Activated naive CD8-positive, alpha-beta T cell treated with anti-CD3 and anti-CD28 coated beads, Interleukin-2, amount 50 U/mL, for 24 hours (primary cell): ENCODE results near the gene TCN1.
"Not testable (repeated sequence)": the region's sequence is repeated elsewhere in the genome, so short reads cannot be mapped to it uniquely, and the experiment has no call there.

Experiments
- ATAC-seq: fragments of 150-1000 bp; cut with Tn5 transposase; one replicate; pipeline ENCODE4 v1.10.0; 2021
- DNase-seq: peaks from one replicate; pipeline ENCODE4 v3.0.0; 2021
- H3K27ac Mint-ChIP-seq: one replicate; pipeline ENCODE4 v1.8.0; 2021; ENCODE audit warnings: mild to moderate bottlenecking, mixed read lengths
- H3K27me3 Mint-ChIP-seq: one replicate; pipeline ENCODE4 v1.8.0; 2021; ENCODE audit warnings: mixed read lengths
- H3K36me3 Mint-ChIP-seq: one replicate; pipeline ENCODE4 v1.8.0; 2021; ENCODE audit warnings: low read depth, mixed read lengths
- H3K4me1 Mint-ChIP-seq: one replicate; pipeline ENCODE4 v1.8.0; 2021; ENCODE audit warnings: mixed read lengths
- H3K4me3 Mint-ChIP-seq: one replicate; pipeline ENCODE4 v1.8.0; 2021; ENCODE audit warnings: mild to moderate bottlenecking, moderate library complexity, mixed read lengths
- H3K9me3 Mint-ChIP-seq: one replicate; pipeline ENCODE4 v1.8.0; 2021; ENCODE audit warnings: mixed read lengths

The TCN1 gene

DNA sequence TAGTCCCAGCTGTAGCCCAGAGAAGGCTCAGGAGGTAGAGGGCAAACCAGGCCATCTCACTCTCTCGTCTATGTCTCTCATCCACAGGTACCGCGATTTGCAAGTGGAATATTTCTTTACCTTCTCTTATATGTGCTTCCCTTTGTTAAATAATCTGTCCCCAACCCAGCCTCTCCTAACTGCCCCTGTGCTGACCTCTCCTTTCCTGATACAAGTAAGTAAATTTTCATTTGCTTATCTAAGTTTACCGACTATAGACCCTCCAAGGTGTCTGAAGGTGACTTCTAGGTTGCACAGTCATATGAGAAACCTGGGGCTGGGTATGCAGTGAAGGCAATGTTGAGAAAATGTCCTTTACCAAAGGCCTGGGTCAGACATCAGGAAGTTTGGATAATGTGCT, 20.9 kb downstream of the TCN1 start, which contains the start of gene CBLIF:
TSS of gene CBLIF (minus strand) at position 101 of the 400 bp plus-strand sequence. CDS start at position 55, 46 bp downstream.
- ATAC-seq (no peak), DNase-seq (no peak)
- Mint-ChIP-seq H3K27ac (no peak within 1 kb of the TSS), H3K4me1 (no peaks in the 10 kb centered on the region), H3K27me3 (peaks cover 5% of the 10 kb centered on the region), H3K36me3 (no peaks in the 10 kb centered on the region), H3K4me3 (no peak within 1 kb of the TSS), H3K9me3 (no peaks in the 10 kb centered on the region)

DNA sequence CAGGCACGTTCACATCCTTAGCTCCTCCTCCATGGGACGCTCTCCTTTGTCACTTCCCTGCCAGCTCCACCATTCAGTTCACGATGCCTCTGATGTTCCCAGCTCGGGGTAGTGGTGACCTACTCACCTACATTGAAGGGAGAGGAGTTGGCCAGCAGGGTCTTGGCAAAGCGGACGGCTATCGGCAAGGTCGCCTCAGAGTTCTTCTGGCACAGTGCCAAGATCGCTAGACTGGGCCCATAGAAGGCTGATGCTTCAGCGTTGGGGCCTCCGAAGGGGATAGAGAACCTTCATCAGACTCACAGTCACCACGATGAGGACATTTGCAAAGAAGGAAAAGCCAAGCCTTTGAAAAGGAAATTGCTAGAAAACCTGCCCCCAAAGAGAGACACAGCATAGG, 24.0 kb downstream of the TCN1 start:
- no peaks in the 10 kb centered on the region for H3K4me1 Mint-ChIP-seq
- H3K4me3 Mint-ChIP-seq = no peak overlapping the region
- H3K27me3 Mint-ChIP-seq = peaks cover 5% of the 10 kb centered on the region
- no peak for DNase-seq
- H3K36me3 Mint-ChIP-seq = no peaks in the 10 kb centered on the region
- ATAC-seq = no peak
- H3K9me3 Mint-ChIP-seq = no peaks in the 10 kb centered on the region
- no peak overlapping the region for H3K27ac Mint-ChIP-seq

DNA sequence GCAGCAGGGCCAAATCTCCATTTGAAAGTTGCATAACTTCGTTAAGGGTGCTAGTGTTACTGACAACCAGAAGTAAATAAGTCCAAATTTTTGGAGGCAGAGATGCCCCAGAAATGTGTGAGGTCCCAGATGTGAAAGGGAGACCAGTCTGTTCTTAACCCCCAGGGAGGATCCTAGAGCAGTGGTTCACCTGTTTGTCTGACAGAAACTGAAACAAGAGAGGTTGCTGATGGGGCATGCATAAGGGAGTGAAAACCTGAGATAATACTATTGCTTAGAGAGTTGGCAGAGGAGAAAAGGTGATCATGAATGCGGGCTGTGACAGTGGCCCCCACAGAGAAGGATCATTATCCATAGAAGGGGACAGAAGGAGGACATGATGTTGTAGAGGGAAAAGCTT, 24.8 kb downstream of the TCN1 start:
- no peaks in the 10 kb centered on the region for H3K4me1 Mint-ChIP-seq
- H3K27ac Mint-ChIP-seq = no peak overlapping the region
- H3K9me3 Mint-ChIP-seq = no peaks in the 10 kb centered on the region
- peaks cover 5% of the 10 kb centered on the region for H3K27me3 Mint-ChIP-seq
- no peaks in the 10 kb centered on the region for H3K36me3 Mint-ChIP-seq
- no peak for ATAC-seq
- H3K4me3 Mint-ChIP-seq = no peak overlapping the region
- DNase-seq = no peak

DNA sequence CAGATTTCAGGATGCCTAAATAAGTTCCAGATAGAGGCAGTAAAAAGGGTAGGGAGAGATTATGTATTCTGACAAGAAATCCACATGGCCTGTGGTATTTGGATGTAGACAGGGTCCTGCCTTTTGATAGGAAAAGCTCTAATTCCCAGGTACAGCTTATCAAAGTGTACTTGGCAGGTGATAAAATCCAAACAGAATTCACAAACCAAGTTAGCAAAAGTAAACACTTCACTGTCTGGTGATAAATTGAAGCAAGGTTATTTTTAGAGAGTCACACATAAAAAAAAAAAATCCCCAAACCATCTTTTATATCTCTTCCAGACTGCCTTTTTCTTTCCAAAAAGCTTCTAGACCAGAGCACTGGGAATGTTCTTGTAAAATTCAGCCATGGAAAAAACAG, 26.7 kb downstream of the TCN1 start:
- DNase-seq (no peak), ATAC-seq (no peak)
- no peak overlapping the region for H3K27ac Mint-ChIP-seq
- no peaks in the 10 kb centered on the region for H3K36me3 Mint-ChIP-seq
- H3K9me3 Mint-ChIP-seq = no peaks in the 10 kb centered on the region
- no peaks in the 10 kb centered on the region for H3K4me1 Mint-ChIP-seq
- peaks cover 2% of the 10 kb centered on the region for H3K27me3 Mint-ChIP-seq
- no peak overlapping the region for H3K4me3 Mint-ChIP-seq

DNA sequence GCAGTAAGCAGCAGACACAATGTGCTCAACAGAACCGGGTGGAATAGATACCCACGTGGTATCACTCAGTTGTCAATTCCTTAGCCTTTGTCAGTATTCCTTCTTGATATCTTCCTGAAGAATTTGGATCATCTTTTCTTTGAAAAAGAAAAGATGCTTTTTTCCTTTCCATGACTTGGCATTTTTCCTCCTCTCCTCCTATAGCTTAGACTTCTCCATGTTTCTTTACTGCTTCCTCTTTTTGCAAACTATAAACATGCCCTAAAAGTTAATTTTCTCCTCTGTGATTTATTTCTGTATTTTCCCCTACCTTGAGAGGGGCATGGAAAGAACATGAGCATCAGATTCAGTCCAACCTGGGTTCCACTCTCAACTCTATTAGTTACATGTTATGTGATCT, 32.7 kb downstream of the TCN1 start:
- no peaks in the 10 kb centered on the region for H3K36me3 Mint-ChIP-seq
- no peaks in the 10 kb centered on the region for H3K9me3 Mint-ChIP-seq
- H3K27me3 Mint-ChIP-seq = no peaks in the 10 kb centered on the region
- DNase-seq = no peak
- H3K27ac Mint-ChIP-seq = no peak overlapping the region
- peaks cover 6% of the 10 kb centered on the region for H3K4me1 Mint-ChIP-seq
- H3K4me3 Mint-ChIP-seq = no peak overlapping the region
- ATAC-seq = no peak

DNA sequence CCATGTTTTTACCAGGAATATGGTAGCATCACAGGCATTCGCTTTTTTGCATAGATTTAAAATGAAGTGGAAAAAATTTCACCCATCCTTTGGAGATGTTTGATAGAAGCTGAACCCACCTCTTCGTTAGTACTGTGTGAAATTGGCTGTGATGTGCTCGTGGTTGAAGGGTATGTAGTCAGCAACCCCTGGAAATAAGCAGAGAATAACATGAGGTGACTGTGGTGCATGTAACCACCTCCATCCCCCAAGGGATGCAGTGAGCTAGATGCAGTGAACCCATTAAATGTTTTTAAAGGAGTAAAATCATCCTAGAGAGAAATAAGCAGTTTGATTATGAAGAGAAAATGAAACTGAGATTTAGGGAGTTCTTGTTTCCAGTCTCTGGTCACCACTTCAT, 36.9 kb downstream of the TCN1 start:
- ATAC-seq (peak; percentile 61), DNase-seq (no peak)
- Mint-ChIP-seq H3K9me3 (no peaks in the 10 kb centered on the region), H3K4me1 (peaks cover 6% of the 10 kb centered on the region), H3K27me3 (no peaks in the 10 kb centered on the region), H3K27ac (no peak overlapping the region), H3K36me3 (no peaks in the 10 kb centered on the region), H3K4me3 (no peak overlapping the region)

DNA sequence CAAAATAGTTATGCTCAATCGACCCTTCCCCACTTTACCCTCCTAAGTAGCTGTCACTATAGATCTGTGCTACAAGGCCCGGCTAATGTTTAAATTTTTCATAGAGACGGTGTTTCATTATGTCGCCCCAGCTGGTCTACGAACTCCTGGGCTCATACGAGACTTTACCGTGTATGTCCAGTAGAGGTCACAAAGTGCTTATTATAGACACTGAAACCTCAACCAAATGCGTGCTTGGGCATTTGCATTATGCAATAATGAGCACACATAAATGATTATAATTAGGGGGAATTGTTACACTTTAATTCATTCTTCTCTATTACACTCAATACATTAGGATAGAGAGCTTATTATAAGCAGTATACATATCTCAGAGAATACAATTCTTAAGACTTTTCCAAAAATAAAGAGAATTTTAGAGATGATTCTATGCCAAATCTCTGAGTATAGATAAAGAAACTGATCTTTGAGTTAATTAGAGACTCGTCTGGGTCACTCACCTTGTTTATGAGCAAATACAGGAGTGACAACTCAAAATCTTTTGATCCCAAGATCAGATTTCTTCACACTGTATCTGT, 43.2 kb downstream of the TCN1 start:
- H3K9me3 Mint-ChIP-seq = no peaks in the 10 kb centered on the region
- DNase-seq = no peak
- H3K36me3 Mint-ChIP-seq = no peaks in the 10 kb centered on the region

DNA sequence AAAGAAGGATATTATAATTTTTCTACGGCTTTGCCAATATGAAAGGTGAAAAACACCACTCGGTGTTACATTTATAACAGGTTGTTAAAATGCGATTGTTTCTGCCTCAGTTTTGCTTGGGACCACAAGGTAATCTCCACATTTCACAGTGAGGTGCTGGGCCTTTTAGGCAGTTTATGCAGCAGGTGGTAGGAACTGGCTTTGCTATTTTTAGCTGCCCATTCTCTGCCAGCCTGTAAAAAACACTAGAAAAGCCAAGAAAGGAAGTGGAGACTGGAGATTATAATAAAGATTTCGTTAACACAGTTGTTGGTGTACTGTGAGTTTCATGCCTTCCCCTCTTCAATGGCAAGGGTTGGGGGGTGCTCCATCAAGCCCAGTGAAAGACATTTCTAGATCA, 47.7 kb downstream of the TCN1 start:
- no peak overlapping the region for H3K27ac Mint-ChIP-seq
- H3K4me1 Mint-ChIP-seq = peaks cover 17% of the 10 kb centered on the region
- no peaks in the 10 kb centered on the region for H3K27me3 Mint-ChIP-seq
- no peak for DNase-seq
- no peak for ATAC-seq
- no peaks in the 10 kb centered on the region for H3K9me3 Mint-ChIP-seq
- no peak overlapping the region for H3K4me3 Mint-ChIP-seq
- no peaks in the 10 kb centered on the region for H3K36me3 Mint-ChIP-seq

More for the DNA sequence above, 43.2 kb downstream of the TCN1 start:
- Mint-ChIP-seq H3K27ac (no peak overlapping the region), H3K4me3 (no peak overlapping the region), H3K4me1 (peaks cover 11% of the 10 kb centered on the region), H3K27me3 (no peaks in the 10 kb centered on the region)
- ATAC-seq = peak; percentile 61

DNA sequence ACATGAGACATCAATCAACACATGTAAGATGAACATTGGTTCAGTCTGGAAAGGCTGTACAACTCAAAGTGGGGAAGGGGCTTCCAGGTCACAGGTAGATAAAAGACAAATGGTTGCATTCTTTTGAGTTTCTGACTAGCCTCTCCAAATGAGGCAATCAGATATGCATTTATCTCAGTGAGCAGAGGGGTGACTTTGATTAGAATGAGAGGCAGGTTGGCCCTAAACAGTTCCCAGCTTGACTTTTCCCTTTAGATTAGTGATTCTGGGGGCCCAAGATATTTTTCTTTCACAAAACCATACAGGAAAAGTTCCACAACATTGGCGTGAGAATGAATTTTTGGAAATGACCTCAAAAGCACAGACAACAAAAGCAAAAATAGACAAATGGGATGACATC, 49.9 kb downstream of the TCN1 start:
- peaks cover 15% of the 10 kb centered on the region for H3K4me1 Mint-ChIP-seq
- DNase-seq, ATAC-seq, H3K27me3 Mint-ChIP-seq, H3K27ac Mint-ChIP-seq, H3K36me3 Mint-ChIP-seq, H3K9me3 Mint-ChIP-seq, H3K4me3 Mint-ChIP-seq: not testable (repeated sequence)

DNA sequence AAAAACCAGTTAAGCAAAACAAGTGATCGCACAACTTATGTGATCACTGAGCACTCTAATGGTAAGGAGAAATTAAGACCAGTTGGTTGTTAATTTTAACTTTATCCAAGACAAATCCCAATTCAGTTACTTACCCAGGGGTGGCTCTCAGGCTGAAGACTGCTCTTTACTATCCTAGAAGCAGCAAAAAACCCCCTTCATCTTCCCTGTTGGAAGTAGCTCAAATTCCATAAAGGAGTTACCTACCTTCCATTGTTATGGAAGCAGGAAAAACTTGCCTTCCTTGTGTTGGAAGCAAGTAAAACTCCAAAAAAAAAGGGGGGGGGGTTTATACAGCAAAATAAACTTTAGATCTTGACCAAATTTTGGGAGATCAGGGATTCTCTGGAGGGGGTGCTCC, 50.5 kb downstream of the TCN1 start:
- Mint-ChIP-seq H3K27ac (no peak overlapping the region), H3K4me1 (peaks cover 21% of the 10 kb centered on the region), H3K4me3 (no peak overlapping the region), H3K36me3 (no peaks in the 10 kb centered on the region), H3K27me3 (no peaks in the 10 kb centered on the region), H3K9me3 (peaks cover 4% of the 10 kb centered on the region)
- ATAC-seq = no peak
- no peak for DNase-seq

DNA sequence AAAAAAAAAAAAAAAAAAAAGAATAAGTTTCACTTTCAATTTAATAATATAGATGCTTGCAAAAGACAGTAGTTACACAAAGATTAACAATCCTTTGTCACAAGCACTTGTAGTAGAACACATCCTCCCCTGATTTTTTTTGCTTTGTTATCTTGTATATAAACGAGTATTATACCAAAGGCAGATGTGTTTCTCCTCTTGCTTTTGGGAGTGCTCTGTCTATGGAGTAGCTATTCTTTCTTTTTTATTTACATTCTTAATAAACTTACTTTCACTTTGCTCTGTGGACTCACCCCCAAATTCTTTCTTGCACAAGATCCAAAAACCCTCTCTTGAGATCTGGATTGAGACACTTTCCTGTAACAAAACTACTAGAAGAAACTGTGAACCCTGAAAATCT, 52.3 kb downstream of the TCN1 start:
- Mint-ChIP-seq H3K27ac (no peak overlapping the region), H3K4me3 (peak overlapping the region; percentile 28)
- no peak for ATAC-seq

DNA sequence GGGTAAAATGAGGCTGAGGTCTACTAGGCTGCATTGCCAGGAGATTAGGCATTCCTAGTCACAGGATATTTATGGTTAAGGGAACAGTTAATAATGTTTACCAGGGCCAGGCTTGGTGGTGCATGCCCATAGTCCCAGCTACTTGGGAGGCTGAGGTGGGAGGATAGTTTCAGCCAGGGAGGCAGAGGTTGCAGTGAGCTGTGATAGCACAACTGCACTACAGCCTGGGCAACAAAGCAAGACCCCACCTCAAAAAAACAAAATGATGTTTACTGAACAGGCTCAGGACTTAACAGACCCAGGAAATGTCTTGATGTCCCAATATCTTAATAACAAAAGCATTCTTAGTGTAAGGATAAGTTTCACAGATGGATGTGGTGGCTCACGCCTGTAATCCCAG, 52.9 kb downstream of the TCN1 start:
- Mint-ChIP-seq H3K4me3 (no peak overlapping the region), H3K9me3 (peaks cover 4% of the 10 kb centered on the region), H3K36me3 (peaks cover 8% of the 10 kb centered on the region), H3K27ac (no peak overlapping the region), H3K4me1 (peaks cover 27% of the 10 kb centered on the region), H3K27me3 (no peaks in the 10 kb centered on the region)
- DNase-seq (no peak), ATAC-seq (no peak)

More for the DNA sequence above, 52.3 kb downstream of the TCN1 start:
- Mint-ChIP-seq H3K9me3 (peaks cover 4% of the 10 kb centered on the region), H3K36me3 (peaks cover 3% of the 10 kb centered on the region), H3K4me1 (peaks cover 28% of the 10 kb centered on the region), H3K27me3 (no peaks in the 10 kb centered on the region)
- DNase-seq = no peak

DNA sequence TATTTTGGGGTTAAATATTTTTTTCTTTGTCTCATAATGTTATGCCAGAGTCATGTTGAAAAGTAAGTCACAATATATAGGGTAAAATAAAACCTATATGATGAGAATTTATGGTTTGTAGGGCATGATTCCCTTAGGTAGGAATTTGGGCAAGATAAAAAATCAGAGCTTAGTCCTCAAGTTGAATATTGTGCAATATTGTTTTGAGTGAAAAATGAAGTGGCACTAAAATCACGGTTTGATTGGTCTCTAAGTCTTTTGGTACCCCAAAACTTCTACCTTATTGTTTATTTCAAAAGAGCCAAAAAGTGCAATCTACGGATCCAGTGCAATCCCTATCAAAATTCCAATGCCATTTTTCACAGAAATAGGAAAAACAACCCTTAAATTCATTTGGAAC, 54.1 kb downstream of the TCN1 start:
- H3K27ac Mint-ChIP-seq = no peak overlapping the region
- H3K9me3 Mint-ChIP-seq = peaks cover 4% of the 10 kb centered on the region
- ATAC-seq = no peak
- peaks cover 12% of the 10 kb centered on the region for H3K36me3 Mint-ChIP-seq
- no peak for DNase-seq
- H3K27me3 Mint-ChIP-seq = no peaks in the 10 kb centered on the region
- H3K4me3 Mint-ChIP-seq = no peak overlapping the region
- H3K4me1 Mint-ChIP-seq = peaks cover 26% of the 10 kb centered on the region

DNA sequence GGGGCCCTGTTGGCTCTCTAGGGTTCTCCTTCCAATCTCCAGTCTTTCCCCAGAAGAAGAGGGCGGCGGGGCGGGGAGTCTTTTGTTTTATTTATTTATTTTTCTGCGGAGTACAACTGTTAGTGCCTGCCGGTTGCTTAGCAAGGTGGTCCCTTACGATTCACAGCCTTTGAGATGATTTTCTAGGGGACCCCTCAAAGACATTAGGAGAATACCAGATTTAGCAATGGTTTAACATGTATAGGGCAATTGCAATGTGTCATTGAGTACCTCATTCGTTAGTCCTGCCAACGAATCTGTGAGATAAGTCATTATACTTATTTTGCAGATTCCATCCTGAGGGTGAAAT, 55.4 kb downstream of the TCN1 start:
- ATAC-seq (no peak), DNase-seq (no peak)
- peaks cover 4% of the 10 kb centered on the region for H3K9me3 Mint-ChIP-seq

DNA sequence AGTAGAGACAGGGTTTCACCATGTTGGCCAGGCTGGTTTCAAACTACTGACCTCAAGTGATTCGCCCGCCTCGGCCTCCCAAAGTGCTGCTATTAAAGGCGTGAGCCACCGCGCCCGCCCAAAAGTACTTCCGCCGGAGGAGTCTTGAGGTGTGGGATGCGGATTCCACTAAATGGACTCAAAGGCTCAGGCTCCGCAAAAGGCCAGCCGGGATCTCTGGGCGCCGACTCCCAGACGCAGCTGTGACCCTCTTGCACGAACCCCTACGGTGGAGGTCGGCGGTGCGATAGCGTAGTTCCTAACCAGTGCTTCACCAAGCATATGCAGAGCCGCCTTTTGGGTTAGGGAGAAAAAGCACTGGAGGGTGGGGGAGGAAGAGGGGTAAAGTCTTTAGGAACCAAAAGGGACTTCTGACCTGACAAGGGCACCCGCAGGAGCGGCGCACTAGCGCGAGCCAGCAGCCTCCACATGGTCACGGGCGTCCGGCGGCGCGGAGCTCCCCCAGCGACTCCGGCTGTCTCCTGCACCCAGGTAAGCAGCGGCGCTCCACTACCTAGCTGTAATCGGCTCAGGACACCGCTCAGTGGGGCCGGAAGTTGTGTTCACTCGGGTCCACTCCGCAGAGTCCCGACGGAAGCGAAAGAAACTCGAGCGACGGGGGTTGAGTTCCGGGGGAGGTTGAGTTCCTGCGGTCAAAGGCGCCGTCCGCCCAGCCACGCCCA, 55.9 kb downstream of the TCN1 start, which contains the start of gene MRPL16:
TSS of gene MRPL16 (minus strand) at position 590 of the 722 bp plus-strand sequence. CDS start at position 470, 120 bp downstream.
- ATAC-seq = peak; percentile 99
- peaks cover 26% of the 10 kb centered on the region for H3K4me1 Mint-ChIP-seq
- peak within 1 kb of the TSS; percentile 92 for H3K4me3 Mint-ChIP-seq
- peaks cover 21% of the 10 kb centered on the region for H3K36me3 Mint-ChIP-seq
- peak within 1 kb of the TSS; percentile 87 for H3K27ac Mint-ChIP-seq
- H3K27me3 Mint-ChIP-seq = no peaks in the 10 kb centered on the region
- H3K9me3 Mint-ChIP-seq = peaks cover 4% of the 10 kb centered on the region
- peak; percentile 90 for DNase-seq

More for the DNA sequence above, 55.4 kb downstream of the TCN1 start:
- Mint-ChIP-seq H3K27me3 (no peaks in the 10 kb centered on the region), H3K36me3 (peaks cover 21% of the 10 kb centered on the region), H3K4me1 (peaks cover 26% of the 10 kb centered on the region), H3K4me3 (peak overlapping the region; percentile 92), H3K27ac (peak overlapping the region; percentile 85)
